ENCODE results near the gene FAM221A.

GRCh38 chr7:23717788-23718187, 37.8 kb downstream of the FAM221A start:
- TF ChIP-seq POLR2A (conservative IDR thresholded peaks at IDR 0.05) (no peak), MAFF (IDR thresholded peaks at IDR 0.05; ENCODE audit: low read length) (no peak), FOS (IDR thresholded peaks at IDR 0.05; ENCODE audit: extremely low read depth, insufficient read length) (no peak), EP300 (IDR thresholded peaks at IDR 0.05; ENCODE audit: low read length) (no peak), RFX5 (IDR thresholded peaks at IDR 0.05; ENCODE audit: low read depth, low read length) (no peak), POLR2AphosphoS5 (IDR thresholded peaks at IDR 0.05; ENCODE audit: control insufficient read depth, insufficient read depth, low read depth, low read length) (no peak), JUND (IDR thresholded peaks at IDR 0.05; ENCODE audit: borderline replicate concordance, low read depth, low read length) (no peak), JUND (tag; IDR thresholded peaks at IDR 0.05; ENCODE audit: borderline replicate concordance, low read depth, low read length) (no peak), SP1 (CRISPR knock-in tag; IDR thresholded peaks at IDR 0.05) (no peak), ESRRA (IDR thresholded peaks at IDR 0.05; ENCODE audit: borderline replicate concordance, low read depth) (no peak), ARID3A (IDR thresholded peaks at IDR 0.05; ENCODE audit: borderline replicate concordance, low read depth, low read length) (no peak), NKRF (IDR thresholded peaks at IDR 0.05; ENCODE audit: borderline replicate concordance) (no peak), GTF2B (IDR thresholded peaks at IDR 0.05; ENCODE audit: extremely low read depth, insufficient read length) (no peak)

Measured in K562 (cell line).